Hepatocyte (in vitro differentiated cells): ENCODE results near the gene CDKN2A. TPM values are rescaled to one million over a fixed set of nuclear protein-coding genes. Genes with fewer than 3 reads are reported as not detected.

Source experiments
- DNase-seq: peaks from one replicate; pipeline ENCODE4 v3.0.0-alpha.2; 2016; ENCODE audit warnings: low spot score
- H2AFZ ChIP-seq: fragments of 200-600 bp; sonication (generic); 2 replicates; pipeline ENCODE4 v1.6.0; 2016; ENCODE audit warnings: antibody characterized with exemption, mild to moderate bottlenecking
- H3K27ac ChIP-seq: fragments of 200-600 bp; sonication (generic); 2 replicates; pipeline ENCODE4 v1.5.1; 2016; ENCODE audit warnings: mild to moderate bottlenecking
- H3K27me3 ChIP-seq: fragments of 200-600 bp; sonication (generic); 2 replicates; pipeline ENCODE4 v1.6.1; 2016
- H3K36me3 ChIP-seq: fragments of 200-600 bp; sonication (generic); replicated peaks from 2 replicates; pipeline ENCODE4 v1.5.1; 2016; ENCODE audit warnings: low read depth; ENCODE audit not compliant: insufficient read depth
- H3K4me1 ChIP-seq: fragments of 200-600 bp; sonication (generic); 2 replicates; pipeline ENCODE4 v1.5.1; 2016; ENCODE audit warnings: mild to moderate bottlenecking, moderate library complexity; ENCODE audit not compliant: insufficient read depth
- H3K4me2 ChIP-seq: fragments of 200-600 bp; sonication (generic); 2 replicates; pipeline ENCODE4 v1.6.0; 2016
- H3K4me3 ChIP-seq: fragments of 200-600 bp; sonication (generic); 2 replicates; pipeline ENCODE4 v1.5.1; 2016; ENCODE audit warnings: mild to moderate bottlenecking
- H3K79me2 ChIP-seq: fragments of 200-600 bp; sonication (generic); 2 replicates; pipeline ENCODE4 v1.6.0; 2017; ENCODE audit warnings: mild to moderate bottlenecking
- H3K9me2 ChIP-seq: fragments of 200-600 bp; sonication (generic); replicated peaks from 2 replicates; pipeline ENCODE4 v1.6.0; 2017; ENCODE audit warnings: mild to moderate bottlenecking; ENCODE audit not compliant: insufficient read depth
- H3K9me3 ChIP-seq: fragments of 200-600 bp; sonication (generic); 2 replicates; pipeline ENCODE4 v1.5.1; 2016; ENCODE audit warnings: low read depth, mild to moderate bottlenecking
- H4K20me1 ChIP-seq: fragments of 200-600 bp; sonication (generic); 2 replicates; pipeline ENCODE4 v1.6.0; 2016; ENCODE audit warnings: mild to moderate bottlenecking; ENCODE audit not compliant: insufficient read depth, poor library complexity, severe bottlenecking
- CTCF ChIP-seq: fragments of 200-600 bp; sonication (generic); IDR thresholded peaks from 2 replicates; pipeline ENCODE4 v1.5.1; 2016; ENCODE audit warnings: antibody characterized with exemption, mild to moderate bottlenecking; ENCODE audit not compliant: poor library complexity
- EZH2 ChIP-seq: fragments of 200-600 bp; sonication (generic); IDR thresholded peaks from 2 replicates; pipeline ENCODE4 v1.6.1; 2016; ENCODE audit warnings: antibody characterized with exemption, mild to moderate bottlenecking, borderline replicate concordance
- EZH2phosphoT487 ChIP-seq: fragments of 200-600 bp; sonication (generic); IDR thresholded peaks from one replicate; pipeline ENCODE4 v1.6.1; 2018; ENCODE audit warnings: antibody characterized with exemption, mild to moderate bottlenecking, low read depth, moderate library complexity; ENCODE audit not compliant: unreplicated experiment, severe bottlenecking
- WGBS: methylation state at CpG from one replicate; pipeline ENCODE4 v1.1.6; 2016; ENCODE audit warnings: low lambda C conversion rate; ENCODE audit errors: missing lambda C conversion rate; 5-methylcytosine and 5-hydroxymethylcytosine counted together
- polyA plus RNA-seq: library from polyadenylated mRNA; unstranded; fragments of >200 nt; fragmentation: Nextera tagmentation; extraction: Ambion mirVana; gene quantifications from 2 replicates; pipeline ENCODE4 v1.2.1, GENCODE V29; 2016
- total RNA-seq: library from RNA; depleted of rRNA; stranded (reverse); fragments of >200 nt; gene quantifications from 2 replicates; pipeline ENCODE4 v1.2.3, GENCODE V29; 2014

CDKN2A gene
- total and polyA plus RNA-seq, 2 experiments from 2014 or later = 0.90 to 2.9 TPM

- no peaks in the 10 kb centered on the region for H3K9me2 ChIP-seq
- H3K9me3 ChIP-seq = no peaks in the 10 kb centered on the region
- no peak overlapping the region for H3K27ac ChIP-seq
- H3K79me2 ChIP-seq = no peaks in the 10 kb centered on the region
- peaks cover 3% of the 10 kb centered on the region for H3K4me1 ChIP-seq
- no peak overlapping the region for H3K4me3 ChIP-seq
- no peaks in the 10 kb centered on the region for H4K20me1 ChIP-seq
- H2AFZ ChIP-seq = no peak overlapping the region
- no peaks in the 10 kb centered on the region for H3K36me3 ChIP-seq
- H3K27me3 ChIP-seq = no peaks in the 10 kb centered on the region
- DNase-seq = no peak
- WGBS = 78% methylated on average over 8 of the region's 8 CpGs
- no peak overlapping the region for H3K4me2 ChIP-seq
- TF ChIP-seq CTCF (no peak), EZH2 (no peak), EZH2phosphoT487 (no peak)
Observed at GRCh38 chr9:22033012-22033630, 38.9 kb upstream of the CDKN2A start.

- H3K27me3 ChIP-seq = no peaks in the 10 kb centered on the region
- no peaks in the 10 kb centered on the region for H3K9me2 ChIP-seq
- no peaks in the 10 kb centered on the region for H3K79me2 ChIP-seq
- H3K36me3 ChIP-seq = no peaks in the 10 kb centered on the region
- H3K4me2 ChIP-seq = no peak overlapping the region
- WGBS = 79% methylated on average over 4 of the region's 4 CpGs
- no peak overlapping the region for H2AFZ ChIP-seq
- no peak for DNase-seq
- H3K9me3 ChIP-seq = no peaks in the 10 kb centered on the region
- TF ChIP-seq CTCF = no peak
- TF ChIP-seq EZH2phosphoT487 = no peak
- TF ChIP-seq EZH2 = no peak
- no peak overlapping the region for H3K4me3 ChIP-seq
- no peak overlapping the region for H3K27ac ChIP-seq
- H3K4me1 ChIP-seq = no peaks in the 10 kb centered on the region
- no peaks in the 10 kb centered on the region for H4K20me1 ChIP-seq
Observed at GRCh38 chr9:22031655-22032411, 37.6 kb upstream of the CDKN2A start.

GRCh38 chr9:22030101-22030598 lies 36.0 kb upstream of the CDKN2A start:
- Histone ChIP-seq H3K4me3 (no peak overlapping the region), H3K36me3 (no peaks in the 10 kb centered on the region), H3K9me2 (no peaks in the 10 kb centered on the region), H3K79me2 (no peaks in the 10 kb centered on the region), H3K9me3 (no peaks in the 10 kb centered on the region), H2AFZ (no peak overlapping the region), H3K4me2 (no peak overlapping the region), H3K27me3 (no peaks in the 10 kb centered on the region), H3K27ac (peak overlapping the region; percentile 49), H3K4me1 (no peaks in the 10 kb centered on the region), H4K20me1 (no peaks in the 10 kb centered on the region)
- no peak for DNase-seq
- TF ChIP-seq EZH2phosphoT487 = no peak
- no peak for TF ChIP-seq EZH2
- TF ChIP-seq CTCF = no peak
- WGBS = 53% methylated on average over 1 of the region's 1 CpG
